HPDE6-E6E7 (cell line): ENCODE measurements around the gene SPINK14.

ENCODE experiments used
- DNase-seq: peaks from one replicate; pipeline ENCODE4 v3.0.0; 2011; ENCODE audit warnings: missing footprints; ENCODE audit errors: extremely low spot score

The SPINK14 gene

DNA sequence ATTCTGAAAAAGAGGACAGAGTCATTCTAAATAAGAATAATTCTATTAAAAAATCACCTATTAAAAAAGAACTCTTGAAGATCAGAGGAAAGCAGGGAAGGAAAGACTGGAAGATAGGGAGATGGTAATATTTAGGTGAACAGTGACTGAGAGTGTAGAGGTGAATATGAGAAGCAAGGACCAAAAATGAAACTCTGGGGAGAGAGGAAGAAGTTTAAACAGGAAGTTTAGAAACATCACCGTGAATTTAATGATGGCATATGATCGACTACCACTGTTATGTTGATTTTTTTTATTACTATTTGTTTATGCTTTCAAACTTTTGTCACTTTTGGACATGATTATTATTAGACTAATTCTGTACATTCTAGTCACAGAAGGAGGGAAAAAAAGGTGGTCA is 32.8 kb downstream of the SPINK14 start:
- no peak for DNase-seq

- peak; percentile 4 for DNase-seq
Observed at GRCh38 chr5:148202531-148203203, 34.3 kb downstream of the SPINK14 start, which contains the start of gene SPINK6. SPINK6 (plus strand) TSS chr5:148203042; CDS start chr5:148203097, 55 bp downstream.

DNA sequence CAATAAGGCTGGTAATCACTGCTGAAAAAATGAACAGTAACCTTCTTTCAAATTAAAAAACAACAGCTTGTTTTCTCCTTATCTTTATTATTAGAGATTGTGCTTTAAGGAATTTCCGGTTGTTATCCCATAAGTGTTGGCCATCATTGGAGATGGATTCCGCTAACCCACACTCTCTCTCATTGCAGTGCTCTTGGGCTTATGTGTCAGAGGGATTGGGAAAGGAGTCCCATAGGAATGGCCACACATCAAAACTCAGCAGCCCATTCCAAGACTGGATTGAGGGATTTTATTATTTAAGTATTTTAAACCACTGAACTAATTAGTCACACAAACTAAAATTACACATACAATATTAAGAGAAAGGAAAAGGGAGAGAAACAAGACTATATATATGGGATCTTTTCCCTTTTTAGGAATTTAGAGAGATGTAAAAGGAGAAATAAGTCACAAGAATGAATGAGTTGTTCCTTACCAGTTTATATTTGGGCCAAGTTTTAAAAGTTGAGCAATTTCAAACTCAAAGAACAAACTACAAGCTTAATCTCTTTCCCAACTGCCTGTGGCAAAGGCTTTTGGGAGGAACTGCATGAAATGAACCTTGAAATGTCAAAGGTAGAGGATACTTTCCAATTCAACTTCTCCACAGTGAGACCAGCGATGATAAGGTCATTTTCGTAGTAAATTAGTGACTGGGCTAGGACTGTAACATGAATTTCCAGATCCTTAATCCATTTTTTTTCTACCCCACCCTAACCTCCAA is 36.9 kb downstream of the SPINK14 start:
- DNase-seq: no peak

DNA sequence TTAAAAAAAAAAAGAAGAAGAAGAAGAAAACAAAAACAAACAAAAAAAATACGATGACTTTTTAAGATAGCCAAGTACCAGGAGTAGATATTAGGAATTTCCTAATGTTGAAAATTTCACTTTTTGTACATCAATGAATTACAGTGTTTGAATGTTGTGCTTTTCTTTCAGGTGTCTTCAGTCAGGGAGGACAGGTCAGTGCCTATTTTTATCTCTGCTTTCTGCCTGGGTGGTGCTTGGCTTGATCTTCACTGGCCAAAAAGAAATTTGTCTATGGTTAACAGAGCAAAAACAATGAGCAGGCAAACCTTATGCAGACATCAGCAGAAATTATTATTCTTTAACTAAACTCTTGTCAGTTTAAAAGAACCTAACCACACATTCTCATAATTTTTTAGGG is 37.5 kb downstream of the SPINK14 start:
- no peak for DNase-seq

- no peak for DNase-seq
Observed at GRCh38 chr5:148206620-148207019, 38.3 kb downstream of the SPINK14 start.

DNA sequence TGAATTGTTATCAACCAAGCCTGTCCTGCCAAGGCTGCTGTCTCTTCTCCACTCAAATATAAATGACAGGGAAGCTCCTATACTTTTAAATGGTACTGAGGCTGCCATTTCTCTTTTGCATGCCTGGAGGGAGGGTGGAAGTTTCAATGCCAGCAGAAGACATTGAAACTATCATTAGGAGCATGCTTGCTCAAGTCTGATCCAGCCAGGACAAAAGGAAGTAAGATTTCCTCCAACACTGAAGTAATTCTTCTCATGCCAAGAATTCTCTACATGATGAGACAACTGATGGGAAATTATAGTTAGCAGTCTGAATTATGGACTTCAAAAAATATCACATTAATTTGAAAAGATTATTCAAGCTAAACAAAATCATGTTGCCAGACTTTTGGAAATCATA is 39.9 kb downstream of the SPINK14 start:
- DNase-seq: no peak

DNA sequence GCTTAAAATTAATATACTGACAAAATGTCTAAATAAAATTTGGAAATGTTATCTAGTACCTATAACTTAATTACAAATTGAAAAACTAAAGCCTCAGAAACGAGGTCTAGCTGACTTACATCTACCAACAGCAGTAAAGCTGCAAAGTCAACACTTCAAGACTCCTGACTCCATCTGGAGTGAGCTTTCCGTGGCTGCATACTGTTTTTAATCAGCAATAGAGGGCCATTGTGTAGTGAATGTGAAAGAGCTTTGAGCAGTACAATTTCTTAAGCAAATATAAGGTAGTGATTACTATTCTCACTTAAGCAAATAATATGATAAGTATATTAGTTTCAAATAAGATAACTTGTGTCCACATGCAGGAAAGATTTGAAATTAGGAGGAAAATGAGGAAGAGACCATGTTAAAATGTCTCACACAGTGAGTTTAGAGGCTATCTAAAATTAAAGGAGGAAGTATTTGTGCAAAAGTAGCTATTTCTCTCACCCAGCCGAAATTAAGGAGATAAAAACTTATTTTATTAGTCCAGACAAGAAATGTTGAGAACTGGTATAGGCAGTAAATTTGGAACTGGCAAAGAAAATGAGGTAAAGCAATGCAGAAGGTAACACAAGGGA is 40.9 kb downstream of the SPINK14 start:
- no peak for DNase-seq

DNA sequence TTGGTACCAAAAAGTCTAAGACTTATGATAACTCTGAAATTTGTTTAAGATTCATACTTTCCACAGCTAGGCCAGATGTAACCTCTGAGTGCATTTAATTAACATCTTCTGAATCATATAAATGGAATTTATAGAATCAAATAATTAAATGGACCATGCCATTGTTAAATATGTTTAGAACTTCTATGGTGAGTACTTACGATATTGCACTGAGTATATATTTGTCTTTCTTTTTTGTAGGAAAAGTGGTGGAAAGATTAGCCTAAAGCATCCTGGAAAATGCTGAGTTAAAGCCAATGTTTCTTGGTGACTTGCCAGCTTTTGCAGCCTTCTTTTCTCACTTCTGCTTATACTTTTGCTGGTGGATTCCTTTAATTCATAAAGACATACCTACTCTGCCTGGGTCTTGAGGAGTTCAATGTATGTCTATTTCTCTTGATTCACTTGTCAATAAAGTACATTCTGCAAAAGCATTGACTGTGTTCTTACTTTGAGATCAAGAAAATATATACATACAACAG is 46.4 kb downstream of the SPINK14 start:
- DNase-seq: no peak

DNA sequence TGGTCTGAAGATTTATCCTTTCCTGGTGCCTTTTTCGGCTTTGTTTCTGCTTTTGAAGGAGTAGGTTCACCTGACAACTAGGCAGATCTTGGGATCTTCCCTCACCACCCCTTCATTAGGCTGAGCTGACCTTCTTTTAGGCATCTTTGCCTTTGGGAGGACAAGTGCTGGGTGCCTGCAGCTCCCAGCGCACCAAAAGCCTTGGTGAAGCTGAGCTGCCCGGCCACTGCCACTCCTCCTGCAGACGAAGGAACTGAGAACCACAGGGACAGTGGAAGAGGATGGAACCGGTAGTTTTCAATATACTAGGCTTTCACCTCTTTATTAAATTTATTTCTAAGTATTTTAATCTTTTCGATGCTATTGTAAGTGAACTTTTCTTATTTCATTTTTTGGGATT is 53.2 kb downstream of the SPINK14 start:
- DNase-seq: no peak

DNA sequence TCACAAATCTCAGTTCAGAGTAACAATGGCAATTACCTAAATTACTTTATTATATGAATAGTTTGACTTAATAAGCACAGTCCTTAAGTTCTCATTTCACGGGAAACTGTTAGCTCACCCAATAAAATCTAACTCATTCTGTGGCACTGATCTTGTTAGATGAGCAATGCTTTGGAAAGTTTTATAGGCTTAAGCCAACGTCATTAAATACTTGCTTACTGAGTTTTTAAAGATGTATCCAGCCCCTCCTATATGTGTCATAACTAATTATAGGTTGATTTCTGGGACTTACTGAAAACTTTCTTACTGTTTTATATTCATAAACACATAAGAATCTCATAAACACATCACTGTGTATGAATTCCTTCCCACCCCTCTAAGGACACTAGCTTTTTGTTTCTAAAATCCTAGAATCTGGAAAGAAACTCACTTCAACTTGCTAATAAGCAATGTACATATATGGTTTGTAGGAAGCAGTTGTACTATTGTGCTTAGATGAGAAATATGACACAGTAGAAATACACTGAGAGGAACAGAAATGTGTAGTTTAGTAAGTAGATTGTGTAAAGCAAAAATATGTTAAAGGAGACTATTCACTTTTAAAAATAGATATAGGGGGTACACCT is 55.9 kb downstream of the SPINK14 start:
- no peak for DNase-seq
